A673 (cell line): ENCODE measurements around the gene VIPR1. TPM values are rescaled to one million over a fixed set of nuclear protein-coding genes. Genes with fewer than 3 reads are reported as not detected.

Source experiments
- BruUV-seq: library from RNA; stranded (reverse); fragments of 400-500 nt; replicated peaks from 2 replicates; lab custom pipeline; 2021; lab: Mats Ljungman, UMichigan
- CTCF ChIA-PET: fragments of 300-600 bp; sonication (Branson Sonifier 250); formaldehyde crosslinking; loops from one replicate; lab custom pipeline; 2022; ENCODE audit warnings: antibody characterized with exemption; lab: Charles Lee
- POLR2A ChIA-PET: fragments of 300-600 bp; sonication (Branson Sonifier 250); formaldehyde crosslinking; loops from one replicate; lab custom pipeline; 2022; ENCODE audit warnings: antibody characterized with exemption; ENCODE audit not compliant: low non-redundant PET; lab: Charles Lee
- DNase-seq: peaks from one replicate; pipeline ENCODE4 v3.0.0-alpha.2; 2015; ENCODE audit warnings: low spot score
- H3K27ac ChIP-seq: fragments of 200-600 bp; sonication (generic); 2 replicates; pipeline ENCODE4 v1.5.1; 2016; ENCODE audit warnings: mixed run types, low read depth, mild to moderate bottlenecking, mixed read lengths, antibody characterized with exemption, low read length; ENCODE audit not compliant: poor library complexity, severe bottlenecking
- H3K27me3 ChIP-seq: fragments of 200-600 bp; sonication (generic); replicated peaks from 2 replicates; pipeline ENCODE4 v1.6.1; 2017; ENCODE audit warnings: mixed run types, low read depth, mild to moderate bottlenecking, mixed read lengths, antibody characterized with exemption, low read length; ENCODE audit not compliant: insufficient read depth, poor library complexity
- H3K36me3 ChIP-seq: fragments of 200-600 bp; sonication (generic); 2 replicates; pipeline ENCODE4 v1.6.1; 2016; ENCODE audit warnings: mixed run types, mild to moderate bottlenecking, mixed read lengths, antibody characterized with exemption, low read length; ENCODE audit not compliant: insufficient read depth, poor library complexity, severe bottlenecking
- H3K4me1 ChIP-seq: fragments of 200-600 bp; sonication (generic); 2 replicates; pipeline ENCODE4 v1.6.1; 2017; ENCODE audit warnings: mixed run types, mild to moderate bottlenecking, mixed read lengths, antibody characterized with exemption, low read length; ENCODE audit not compliant: insufficient read depth, poor library complexity, severe bottlenecking
- H3K4me3 ChIP-seq: fragments of 200-600 bp; sonication (generic); 2 replicates; pipeline ENCODE4 v1.5.1; 2016; ENCODE audit warnings: low read depth, mixed run types, mild to moderate bottlenecking, mixed read lengths, low read length; ENCODE audit not compliant: poor library complexity, severe bottlenecking
- H3K9me3 ChIP-seq: fragments of 200-600 bp; sonication (generic); 2 replicates; pipeline ENCODE4 v1.6.1; 2016; ENCODE audit warnings: mixed run types, low read depth, mild to moderate bottlenecking, mixed read lengths, antibody characterized with exemption, low read length; ENCODE audit not compliant: poor library complexity, severe bottlenecking
- EZH2 ChIP-seq: fragments of 200-600 bp; sonication (generic); IDR thresholded peaks from 2 replicates; pipeline ENCODE4 v1.6.1; 2017; ENCODE audit warnings: borderline replicate concordance, low read depth, mild to moderate bottlenecking, mixed read lengths, antibody characterized with exemption, low read length; ENCODE audit not compliant: poor library complexity, severe bottlenecking
- intact Hi-C: fragments of 100-400 bp; cut with micrococcal nuclease; formaldehyde crosslinking; loops from one replicate; pipeline ENCODE4 v1.10.0; 2022; ENCODE audit not compliant: unreplicated experiment
- total RNA-seq: library from RNA; stranded (reverse); gene quantifications from 2 replicates; pipeline ENCODE4 v1.2.3, GENCODE V29; 2021
- TF ChIP-seq, protein P1 (sequence below): fragments of 300-800, 200-600 bp; sonication (generic); conservative IDR thresholded peaks from 2 replicates; pipeline ENCODE4 v1.5.1; 2017; ENCODE audit warnings: low read depth, mild to moderate bottlenecking, antibody characterized with exemption, low read length, moderate library complexity, mixed read lengths

Gene VIPR1
- total RNA-seq, 1 experiment from 2014 or later = 0.26 TPM

DNA sequence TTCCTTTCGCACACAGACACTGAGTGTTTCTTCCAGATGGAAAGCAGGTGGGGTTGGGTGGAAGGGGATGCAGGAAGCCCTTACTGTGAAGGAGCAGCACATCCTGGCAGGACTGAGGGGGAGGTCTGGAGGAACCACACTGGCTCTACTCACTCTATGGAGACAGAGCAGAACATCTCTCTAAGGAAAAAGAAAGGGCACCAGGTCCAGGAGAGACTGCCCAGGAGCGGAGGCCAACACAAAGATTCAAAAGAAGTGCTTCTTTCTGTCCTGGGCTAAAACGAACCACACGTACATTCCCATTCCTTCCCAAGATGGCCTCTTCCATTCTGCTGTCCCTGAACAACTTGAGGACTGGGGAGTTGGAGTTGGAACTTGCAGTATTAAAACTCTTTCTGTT lies 13.8 kb upstream of the VIPR1 start:
- no peaks in the 10 kb centered on the region for H3K9me3 ChIP-seq
- H3K4me1 ChIP-seq = no peaks in the 10 kb centered on the region
- no peak for DNase-seq
- no peak overlapping the region for H3K27ac ChIP-seq
- no peak overlapping the region for H3K4me3 ChIP-seq
- POLR2A ChIA-PET = no interaction called here
- BruUV-seq = no TSS peak
- intact Hi-C loops = no loop called here
- TF ChIP-seq, protein P1, sequence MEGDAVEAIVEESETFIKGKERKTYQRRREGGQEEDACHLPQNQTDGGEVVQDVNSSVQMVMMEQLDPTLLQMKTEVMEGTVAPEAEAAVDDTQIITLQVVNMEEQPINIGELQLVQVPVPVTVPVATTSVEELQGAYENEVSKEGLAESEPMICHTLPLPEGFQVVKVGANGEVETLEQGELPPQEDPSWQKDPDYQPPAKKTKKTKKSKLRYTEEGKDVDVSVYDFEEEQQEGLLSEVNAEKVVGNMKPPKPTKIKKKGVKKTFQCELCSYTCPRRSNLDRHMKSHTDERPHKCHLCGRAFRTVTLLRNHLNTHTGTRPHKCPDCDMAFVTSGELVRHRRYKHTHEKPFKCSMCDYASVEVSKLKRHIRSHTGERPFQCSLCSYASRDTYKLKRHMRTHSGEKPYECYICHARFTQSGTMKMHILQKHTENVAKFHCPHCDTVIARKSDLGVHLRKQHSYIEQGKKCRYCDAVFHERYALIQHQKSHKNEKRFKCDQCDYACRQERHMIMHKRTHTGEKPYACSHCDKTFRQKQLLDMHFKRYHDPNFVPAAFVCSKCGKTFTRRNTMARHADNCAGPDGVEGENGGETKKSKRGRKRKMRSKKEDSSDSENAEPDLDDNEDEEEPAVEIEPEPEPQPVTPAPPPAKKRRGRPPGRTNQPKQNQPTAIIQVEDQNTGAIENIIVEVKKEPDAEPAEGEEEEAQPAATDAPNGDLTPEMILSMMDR = no peak
- no peak for TF ChIP-seq EZH2
- CTCF ChIA-PET = no interaction called here
- no peaks in the 10 kb centered on the region for H3K36me3 ChIP-seq
- no peaks in the 10 kb centered on the region for H3K27me3 ChIP-seq

DNA sequence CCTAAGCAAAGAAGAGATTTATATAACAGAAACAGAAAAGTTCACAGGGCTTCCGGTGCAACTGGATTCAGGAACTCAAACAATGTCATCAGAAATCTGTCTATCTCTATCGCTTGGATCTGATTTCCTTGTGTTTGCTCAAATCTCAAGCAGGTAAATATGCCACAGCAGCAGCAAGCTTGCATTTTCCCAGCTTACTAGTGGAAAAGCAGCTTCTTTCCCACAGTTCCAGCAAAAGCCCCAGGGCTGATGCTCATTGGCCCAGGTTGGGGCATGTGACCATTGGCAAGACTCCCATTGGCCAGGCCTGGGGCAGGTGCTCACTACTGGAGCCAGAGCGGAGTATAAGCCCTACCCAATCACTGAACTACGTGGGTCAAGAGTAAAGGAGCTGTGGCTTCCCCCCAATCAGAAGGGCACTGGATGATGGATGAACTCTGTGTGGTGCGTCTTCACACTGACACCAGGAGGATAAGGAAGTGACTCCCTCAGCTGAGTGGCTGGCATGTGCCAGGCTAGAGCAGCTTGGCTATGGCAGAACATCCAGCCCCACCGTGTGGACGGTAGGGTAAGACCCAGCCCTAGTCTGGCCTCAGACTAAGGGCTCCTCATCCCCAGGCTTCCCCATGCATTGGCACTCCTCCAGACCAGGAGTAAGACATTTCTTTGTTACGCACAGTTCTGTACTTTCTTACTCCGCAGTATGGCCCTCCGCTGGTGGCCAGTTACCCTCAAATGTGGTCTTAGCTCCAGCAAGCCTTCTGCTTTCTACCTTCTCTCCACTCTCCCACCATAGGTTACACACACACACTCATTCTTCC lies 13.1 kb upstream of the VIPR1 start:
- Histone ChIP-seq H3K27me3 (no peaks in the 10 kb centered on the region), H3K36me3 (no peaks in the 10 kb centered on the region), H3K27ac (no peak overlapping the region), H3K4me1 (no peaks in the 10 kb centered on the region), H3K4me3 (no peak overlapping the region), H3K9me3 (no peaks in the 10 kb centered on the region)
- CTCF ChIA-PET = no interaction called here
- POLR2A ChIA-PET = no interaction called here
- DNase-seq = no peak
- BruUV-seq = no TSS peak
- intact Hi-C loops = no loop called here
- no peak for TF ChIP-seq EZH2
- TF ChIP-seq, protein P1 = no peak

DNA sequence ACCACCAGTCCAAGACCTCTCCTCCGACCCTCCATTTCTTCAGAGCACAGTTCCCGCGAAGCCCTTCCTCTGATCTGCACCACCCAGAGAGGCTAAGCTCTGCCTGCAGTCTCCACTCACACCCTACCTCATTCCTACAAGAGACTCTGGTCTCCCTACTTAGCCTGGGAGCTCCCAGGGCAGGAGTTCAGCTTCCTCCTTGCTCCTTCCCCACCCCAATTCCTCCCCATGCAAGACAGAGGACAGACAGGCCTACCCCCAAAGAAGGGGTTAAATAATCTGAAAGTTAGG lies 12.6 kb upstream of the VIPR1 start:
- TF ChIP-seq, protein P1 = no peak
- TF ChIP-seq EZH2 = no peak

More for the DNA sequence above, 12.6 kb upstream of the VIPR1 start:
- H3K4me1 ChIP-seq = no peaks in the 10 kb centered on the region
- H3K27me3 ChIP-seq = no peaks in the 10 kb centered on the region
- BruUV-seq = no TSS peak
- no peak overlapping the region for H3K4me3 ChIP-seq
- no peaks in the 10 kb centered on the region for H3K36me3 ChIP-seq
- ChIA-PET CTCF (no interaction called here), POLR2A (no interaction called here)
- DNase-seq = no peak
- H3K9me3 ChIP-seq = no peaks in the 10 kb centered on the region
- H3K27ac ChIP-seq = no peak overlapping the region
- intact Hi-C loops = no loop called here
